Tibial artery (tissue), 4 donors: ENCODE data around the gene CREB3L1.

ENCODE experiments used
- DNase-seq, 2 donors: peaks; one replicate each; pipeline ENCODE4 v3.0.0-alpha.2; 2019
- H3K27ac ChIP-seq, 2 donors: fragments of 200-600 bp; sonication (generic) in 1 of 2; 1 replicate in 1 of 2; 2 replicates in 1 of 2; pipeline ENCODE4 v1.5.1; 2018 to 2019; ENCODE audit warnings: mild to moderate bottlenecking in 1 of 2
- H3K27me3 ChIP-seq, 2 donors: fragments of 200-600 bp; sonication (generic) in 1 of 2; one replicate each; pipeline versions ENCODE4 v1.5.1 to v1.6.0; 2016 to 2019
- H3K36me3 ChIP-seq, 3 donors: fragments of 200-600 bp; sonication (generic) in 2 of 3; one replicate each; pipeline ENCODE4 v1.5.1; 2016 to 2019; ENCODE audit warnings: mild to moderate bottlenecking in 2 of 3
- H3K4me1 ChIP-seq, 4 donors: fragments of 200-600 bp; sonication (generic) in 2 of 4; 1 replicate in 3 of 4; 2 replicates in 1 of 4; pipeline ENCODE4 v1.5.1; 2016 to 2019
- H3K4me3 ChIP-seq, 2 donors: fragments of 200-600 bp; sonication (generic) in 1 of 2; 1 replicate in 1 of 2; 2 replicates in 1 of 2; pipeline ENCODE4 v1.5.1; 2018 to 2019; ENCODE audit warnings: mild to moderate bottlenecking in 2 of 2
- H3K9me3 ChIP-seq, 3 donors: fragments of 200-600 bp; sonication (generic) in 1 of 3; one replicate each; pipeline ENCODE4 v1.5.1; 2016 to 2019
- intact Hi-C: fragments of 100-400 bp; cut with DNase I; formaldehyde crosslinking; loops from one replicate; pipeline ENCODE4 v1.15.0; 2023; ENCODE audit warnings: low total_unique reads
- TF ChIP-seq, protein P1 (sequence below), 2 experiments: fragments of 200-600 bp in 1 of 2; fragments of 450-650 bp in 1 of 2; IDR thresholded peaks; one replicate each; pipeline ENCODE4 v1.5.1; 2017 to 2019; ENCODE audit warnings: antibody characterized with exemption in 2 of 2, mild to moderate bottlenecking in 1 of 2, moderate library complexity in 1 of 2

CREB3L1 gene

GRCh38 chr11:46343520-46343919 is 66.1 kb downstream of the CREB3L1 start:
- TF ChIP-seq, protein P1, sequence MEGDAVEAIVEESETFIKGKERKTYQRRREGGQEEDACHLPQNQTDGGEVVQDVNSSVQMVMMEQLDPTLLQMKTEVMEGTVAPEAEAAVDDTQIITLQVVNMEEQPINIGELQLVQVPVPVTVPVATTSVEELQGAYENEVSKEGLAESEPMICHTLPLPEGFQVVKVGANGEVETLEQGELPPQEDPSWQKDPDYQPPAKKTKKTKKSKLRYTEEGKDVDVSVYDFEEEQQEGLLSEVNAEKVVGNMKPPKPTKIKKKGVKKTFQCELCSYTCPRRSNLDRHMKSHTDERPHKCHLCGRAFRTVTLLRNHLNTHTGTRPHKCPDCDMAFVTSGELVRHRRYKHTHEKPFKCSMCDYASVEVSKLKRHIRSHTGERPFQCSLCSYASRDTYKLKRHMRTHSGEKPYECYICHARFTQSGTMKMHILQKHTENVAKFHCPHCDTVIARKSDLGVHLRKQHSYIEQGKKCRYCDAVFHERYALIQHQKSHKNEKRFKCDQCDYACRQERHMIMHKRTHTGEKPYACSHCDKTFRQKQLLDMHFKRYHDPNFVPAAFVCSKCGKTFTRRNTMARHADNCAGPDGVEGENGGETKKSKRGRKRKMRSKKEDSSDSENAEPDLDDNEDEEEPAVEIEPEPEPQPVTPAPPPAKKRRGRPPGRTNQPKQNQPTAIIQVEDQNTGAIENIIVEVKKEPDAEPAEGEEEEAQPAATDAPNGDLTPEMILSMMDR (IDR thresholded peaks at IDR 0.05), result no peak
- Histone ChIP-seq H3K27ac (no peak overlapping the region), H3K4me1 (peaks cover 0 to 31% (median 15%) of the 10 kb centered on the region in 4 donors), H3K36me3 (no peaks in the 10 kb centered on the region), H3K27me3 (no peaks in the 10 kb centered on the region), H3K9me3 (no peaks in the 10 kb centered on the region), H3K4me3 (no peak overlapping the region)
- intact Hi-C loops, result no loop called here
- DNase-seq, result no peak

- Histone ChIP-seq H3K4me3 (peak overlapping the region; percentile 90 to 95), H3K27ac (no peak overlapping the region), H3K4me1 (peaks cover 0 to 32% (median 16%) of the 10 kb centered on the region in 4 donors), H3K36me3 (no peaks in the 10 kb centered on the region), H3K27me3 (no peaks in the 10 kb centered on the region), H3K9me3 (no peaks in the 10 kb centered on the region)
- peak in 1 of 2 donors; percentile 51 for DNase-seq
- TF ChIP-seq, protein P1 (IDR thresholded peaks at IDR 0.05), result no peak
- intact Hi-C loops, result no loop called here
Observed at GRCh38 chr11:46345131-46345597, 67.7 kb downstream of the CREB3L1 start.

DNA sequence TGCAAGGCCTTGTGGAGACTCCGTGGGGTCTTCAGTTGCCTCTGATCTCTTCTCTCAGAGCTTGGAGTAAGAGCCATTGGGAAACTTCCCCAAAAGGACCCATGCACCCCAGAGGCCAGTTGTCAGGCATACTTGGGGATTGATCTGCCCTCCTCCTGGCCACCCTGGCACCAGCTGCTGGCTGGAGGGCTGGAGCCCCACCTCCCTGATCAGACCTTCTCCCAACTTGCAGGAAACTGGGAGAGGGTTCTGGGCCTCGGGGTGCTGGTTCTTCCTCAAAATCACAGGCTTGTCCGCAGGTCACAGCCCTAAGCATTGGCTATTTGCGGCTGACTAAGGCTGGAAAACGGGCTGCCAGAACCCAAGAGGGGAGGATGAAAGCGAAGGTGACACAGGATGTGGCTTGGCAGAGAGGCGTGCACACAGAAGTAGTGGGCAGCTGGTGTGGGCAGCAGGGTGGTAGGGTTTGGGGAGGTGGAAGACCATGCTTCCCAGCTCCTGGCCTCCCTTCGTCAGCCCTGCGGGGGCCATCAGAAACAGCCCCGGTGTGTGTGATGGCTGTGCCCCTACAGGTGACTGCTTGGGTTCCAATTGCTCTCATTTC is 68.5 kb downstream of the CREB3L1 start:
- Histone ChIP-seq H3K4me3 (peak overlapping the region; percentile 90 to 95), H3K4me1 (peaks cover 0 to 40% (median 16%) of the 10 kb centered on the region in 4 donors), H3K27ac (no peak overlapping the region), H3K9me3 (no peaks in the 10 kb centered on the region), H3K27me3 (no peaks in the 10 kb centered on the region), H3K36me3 (no peaks in the 10 kb centered on the region)
- TF ChIP-seq, protein P1 (IDR thresholded peaks at IDR 0.05), result no peak
- DNase-seq, result no peak
- intact Hi-C loops, result no loop called here

- H3K4me3 ChIP-seq, result peak within 1 kb of the TSS; percentile 90 to 95
- peak; percentile 74 to 92 for DNase-seq
- no peaks in the 10 kb centered on the region for H3K9me3 ChIP-seq
- no peaks in the 10 kb centered on the region for H3K27me3 ChIP-seq
- H3K4me1 ChIP-seq, result peaks cover 0 to 50% (median 19%) of the 10 kb centered on the region in 4 donors
- intact Hi-C loops, result no loop called here
- H3K36me3 ChIP-seq, result no peaks in the 10 kb centered on the region
- H3K27ac ChIP-seq, result peak within 1 kb of the TSS; percentile 56 to 66
- TF ChIP-seq, protein P1 (IDR thresholded peaks at IDR 0.05), result peak; percentile 66 to 99
Observed at GRCh38 chr11:46346886-46347636, 69.6 kb downstream of the CREB3L1 start, which contains the start of gene DGKZ. Gene DGKZ, plus strand, starts transcription at chr11:46347463. Its CDS starts 197 bp downstream, at chr11:46347660.

- TF ChIP-seq, protein P1 (IDR thresholded peaks at IDR 0.05), result no peak
- intact Hi-C loops, result no loop called here
- peak in 1 of 2 donors; percentile 74 for DNase-seq
Observed at GRCh38 chr11:46347637-46348311, 70.3 kb downstream of the CREB3L1 start.

More at GRCh38 chr11:46347637-46348311, 70.3 kb downstream of the CREB3L1 start:
- H3K27me3 ChIP-seq, result no peaks in the 10 kb centered on the region
- peaks cover 0 to 57% (median 22%) of the 10 kb centered on the region in 4 donors for H3K4me1 ChIP-seq
- no peaks in the 10 kb centered on the region for H3K36me3 ChIP-seq
- H3K9me3 ChIP-seq, result no peaks in the 10 kb centered on the region
- peak overlapping the region; percentile 90 to 95 for H3K4me3 ChIP-seq
- peak overlapping the region; percentile 56 to 66 for H3K27ac ChIP-seq
